Measurements from ENCODE around the gene MYO1E.
"Not testable (repeated sequence)": the region's sequence is repeated elsewhere in the genome, so short reads cannot be mapped to it uniquely, and the experiment has no call there.

MYO1E gene

GRCh38 chr15:59387196-59387878, 14.7 kb upstream of the MYO1E start:
- DNase-seq (ENCODE audit: low spot score): not testable (repeated sequence)

GRCh38 chr15:59385171-59385570, 12.5 kb upstream of the MYO1E start:
- no peak for DNase-seq (ENCODE audit: low spot score)

DNA sequence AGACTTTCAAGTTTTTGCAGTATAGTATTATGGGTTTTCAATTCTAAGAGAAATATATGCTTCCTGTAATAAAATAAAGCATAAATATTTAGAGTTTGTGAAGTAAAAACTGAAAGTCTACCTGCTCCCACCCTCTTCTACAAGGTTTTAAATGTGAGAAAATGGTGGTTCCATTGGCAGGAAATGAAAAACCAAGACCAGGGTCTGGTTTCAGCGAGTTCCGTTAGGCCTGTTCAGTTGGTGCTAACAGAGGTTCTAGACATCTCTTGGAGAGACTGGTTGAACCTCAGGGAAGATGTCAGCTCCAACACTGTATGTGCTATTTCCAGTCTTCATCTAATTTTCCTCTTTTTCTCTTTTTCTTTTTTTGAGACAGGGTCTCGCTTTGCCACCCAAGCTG, 11.8 kb upstream of the MYO1E start:
- no peak for DNase-seq (ENCODE audit: low spot score)

GRCh38 chr15:59380902-59381610, 8.4 kb upstream of the MYO1E start:
- DNase-seq (ENCODE audit: low spot score): no peak

GRCh38 chr15:59379531-59379930, 6.9 kb upstream of the MYO1E start:
- no peak for DNase-seq (ENCODE audit: low spot score)

DNA sequence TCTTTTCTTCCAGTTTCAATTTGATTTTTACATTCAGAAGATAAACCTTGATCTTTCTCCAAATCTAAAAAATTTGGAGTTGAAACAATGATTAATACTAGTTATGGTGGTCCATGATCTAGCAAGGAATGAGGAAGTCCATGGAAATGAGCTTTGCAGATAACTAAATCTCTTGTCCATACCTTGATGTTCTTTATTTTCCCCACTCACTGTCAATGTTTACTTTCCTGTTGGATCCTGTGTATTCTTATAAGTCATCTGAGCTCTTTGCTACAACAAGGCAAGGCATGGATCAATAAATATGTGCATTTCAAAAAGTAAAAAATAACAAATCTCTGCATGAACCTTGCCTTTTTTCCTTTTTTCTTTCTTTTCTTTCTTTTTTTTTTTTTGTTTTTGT, 6.2 kb upstream of the MYO1E start:
- no peak for DNase-seq (ENCODE audit: low spot score)

DNA sequence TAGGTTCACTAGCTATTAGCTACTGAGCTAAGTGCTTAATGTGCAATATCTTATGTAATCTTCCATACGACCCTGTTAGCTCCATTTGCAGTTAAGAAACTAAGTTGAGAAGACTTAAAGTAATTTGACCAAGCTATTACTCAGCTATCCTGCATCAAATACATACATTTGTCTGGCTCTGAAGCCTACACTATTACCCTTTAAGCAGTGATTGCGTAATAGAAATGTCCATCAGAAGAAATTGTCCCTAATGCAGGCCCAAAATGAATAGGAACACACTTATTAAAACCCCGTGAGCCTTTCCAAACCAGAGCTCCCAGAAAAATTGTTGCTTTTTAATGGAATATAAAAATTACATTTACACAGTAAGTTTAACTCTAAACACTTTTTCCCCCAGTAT, 5.3 kb upstream of the MYO1E start:
- DNase-seq (ENCODE audit: low spot score): no peak

GRCh38 chr15:59376733-59377132, 4.1 kb upstream of the MYO1E start:
- no peak for DNase-seq (ENCODE audit: low spot score)

DNA sequence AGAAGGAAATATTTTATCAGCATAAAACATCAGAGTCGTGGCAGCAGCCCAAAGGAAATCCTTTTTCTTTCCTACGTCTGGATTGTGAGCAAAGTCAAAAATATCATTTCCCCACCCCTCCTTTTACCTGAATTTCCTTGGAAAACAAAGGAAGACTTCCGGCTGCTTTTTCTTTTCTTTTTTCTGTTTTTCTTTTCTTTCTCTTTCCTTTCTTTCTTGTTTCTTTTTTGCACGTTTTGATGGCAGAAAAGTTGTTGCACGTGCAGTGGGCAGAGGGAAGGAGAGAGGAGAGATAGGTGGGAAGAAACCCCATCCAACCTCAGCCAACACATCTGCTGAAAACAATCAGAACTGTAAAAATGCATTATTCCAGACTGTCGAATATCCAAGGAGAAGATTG, 544 bp upstream of the MYO1E start:
- DNase-seq (ENCODE audit: low spot score): no peak

DNA sequence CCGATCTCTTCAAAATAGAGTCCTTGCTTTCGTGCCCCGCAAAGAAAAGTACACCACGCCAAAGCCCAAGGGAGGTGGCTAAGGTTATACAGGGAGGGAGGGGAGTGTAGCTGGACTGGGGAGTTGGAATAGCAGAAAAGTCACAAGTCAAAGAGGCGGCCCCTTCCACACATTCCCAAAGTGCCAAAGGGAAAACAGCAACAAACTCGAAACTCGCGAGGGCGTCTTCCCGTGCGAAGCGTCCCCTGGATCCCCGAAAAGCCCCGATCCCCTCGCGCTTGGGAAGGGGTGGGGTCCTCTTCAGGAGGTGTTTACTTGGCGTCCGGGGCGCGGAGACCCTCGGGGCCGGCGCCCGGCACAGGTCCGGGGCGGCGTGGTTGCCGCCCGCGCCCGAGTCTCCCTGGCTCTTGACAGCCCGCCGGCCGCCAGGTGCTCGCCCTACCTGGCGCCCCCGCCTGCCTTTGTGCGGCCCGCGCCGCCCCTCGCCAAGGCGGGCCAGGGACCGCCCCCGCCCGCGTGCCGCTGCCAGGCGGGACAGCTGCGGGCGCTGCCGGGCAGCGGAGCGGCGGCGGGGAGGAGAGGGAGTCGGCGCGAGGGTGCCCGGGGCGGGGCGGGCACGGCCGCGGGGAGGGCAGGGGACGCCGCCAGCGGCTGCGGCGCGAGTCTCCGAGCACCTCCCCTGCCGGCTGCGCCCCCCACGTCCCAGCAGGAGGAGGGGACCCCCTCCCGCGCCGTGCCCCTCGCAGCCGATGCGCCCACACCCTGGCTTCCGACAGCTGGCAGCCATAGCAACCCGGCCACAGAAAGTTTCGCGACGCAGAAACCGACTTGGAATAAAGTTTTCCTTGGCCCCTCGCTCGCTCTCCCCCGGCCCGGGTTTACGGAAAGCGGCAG, 966 bp downstream of the MYO1E start:
- no peak for DNase-seq (ENCODE audit: low spot score)

- no peak for DNase-seq (ENCODE audit: low spot score)
These were observed 3.1 kb downstream of the MYO1E start for GRCh38 chr15:59369597-59369996.

- DNase-seq (ENCODE audit: low spot score): no peak
These were observed 5.6 kb downstream of the MYO1E start for GRCh38 chr15:59367022-59367451.

DNA sequence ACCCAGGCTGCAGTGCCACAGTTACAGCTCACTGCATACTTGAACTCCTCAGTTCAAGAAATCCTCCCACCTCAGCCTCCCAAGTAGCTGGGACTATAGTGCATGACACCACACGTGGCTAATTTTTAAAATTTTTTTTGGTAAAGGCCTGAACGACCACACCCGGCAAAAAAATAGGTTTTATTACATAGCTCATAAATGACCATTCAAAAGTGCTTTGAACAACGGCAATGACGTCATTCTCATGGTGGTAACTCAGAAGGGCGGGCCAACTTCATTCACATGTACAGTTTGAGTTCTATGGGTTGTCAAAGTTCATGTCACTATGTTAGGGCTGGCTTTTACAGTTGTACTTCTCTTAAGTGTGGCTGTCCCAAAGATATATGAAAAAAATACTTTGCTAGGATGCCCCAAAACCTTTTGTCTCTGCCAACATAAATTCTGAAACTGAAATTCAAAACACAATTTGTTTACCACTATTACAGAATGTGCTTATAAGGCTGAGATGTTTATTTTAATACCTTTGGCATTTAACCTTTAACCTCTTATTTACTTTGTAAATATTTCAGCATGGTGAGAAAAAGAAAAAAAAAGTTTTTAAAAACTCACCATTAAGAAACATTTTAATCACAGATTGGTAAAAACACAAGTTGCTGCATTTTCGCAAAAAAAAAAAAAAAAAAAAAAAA, 6.2 kb downstream of the MYO1E start:
- DNase-seq (ENCODE audit: low spot score): no peak

DNA sequence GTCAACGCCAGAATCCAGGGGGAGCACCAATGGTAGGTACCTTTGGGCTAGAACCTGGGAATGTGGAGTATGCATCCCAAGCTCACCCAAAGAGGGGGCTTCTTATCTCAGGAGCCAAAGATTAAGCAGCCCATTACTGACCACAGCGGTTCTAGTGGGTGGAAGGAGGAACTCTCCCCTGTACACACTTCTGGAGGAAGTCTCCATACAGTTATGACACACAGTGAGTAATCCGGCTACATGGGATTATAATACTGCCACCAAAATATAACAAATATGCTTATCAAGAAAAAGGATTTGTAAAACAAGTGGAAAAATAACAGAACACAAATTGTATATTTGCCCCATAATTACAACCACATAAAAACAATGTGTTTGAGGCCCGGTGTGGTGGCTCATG, 8.4 kb downstream of the MYO1E start:
- DNase-seq (ENCODE audit: low spot score): no peak

GRCh38 chr15:59362331-59362730, 10.3 kb downstream of the MYO1E start:
- no peak for DNase-seq (ENCODE audit: low spot score)

- no peak for DNase-seq (ENCODE audit: low spot score)
These were observed 11.8 kb downstream of the MYO1E start for GRCh38 chr15:59360896-59361295.

- DNase-seq (ENCODE audit: low spot score): no peak
These were observed 12.4 kb downstream of the MYO1E start for GRCh38 chr15:59360305-59360704.

DNA sequence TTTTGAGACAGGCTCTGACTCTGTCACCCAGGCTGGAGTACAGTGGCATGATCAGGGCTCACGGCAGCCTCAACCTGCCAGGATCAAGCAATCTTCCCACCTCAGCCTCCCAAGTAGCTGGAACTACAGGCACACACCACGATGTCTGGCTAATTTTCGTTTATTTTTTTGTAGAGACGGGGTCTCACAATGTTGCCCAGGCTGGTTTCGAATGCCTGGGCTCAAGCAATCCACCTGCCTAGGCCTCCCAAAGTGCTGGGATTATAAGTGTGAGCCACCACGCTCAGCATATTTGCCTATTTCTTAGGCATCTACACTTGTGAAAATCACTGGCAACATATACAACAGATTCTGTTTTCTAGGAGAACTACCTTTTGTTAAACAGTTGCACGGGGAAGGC, 16.9 kb downstream of the MYO1E start:
- no peak for DNase-seq (ENCODE audit: low spot score)

DNA sequence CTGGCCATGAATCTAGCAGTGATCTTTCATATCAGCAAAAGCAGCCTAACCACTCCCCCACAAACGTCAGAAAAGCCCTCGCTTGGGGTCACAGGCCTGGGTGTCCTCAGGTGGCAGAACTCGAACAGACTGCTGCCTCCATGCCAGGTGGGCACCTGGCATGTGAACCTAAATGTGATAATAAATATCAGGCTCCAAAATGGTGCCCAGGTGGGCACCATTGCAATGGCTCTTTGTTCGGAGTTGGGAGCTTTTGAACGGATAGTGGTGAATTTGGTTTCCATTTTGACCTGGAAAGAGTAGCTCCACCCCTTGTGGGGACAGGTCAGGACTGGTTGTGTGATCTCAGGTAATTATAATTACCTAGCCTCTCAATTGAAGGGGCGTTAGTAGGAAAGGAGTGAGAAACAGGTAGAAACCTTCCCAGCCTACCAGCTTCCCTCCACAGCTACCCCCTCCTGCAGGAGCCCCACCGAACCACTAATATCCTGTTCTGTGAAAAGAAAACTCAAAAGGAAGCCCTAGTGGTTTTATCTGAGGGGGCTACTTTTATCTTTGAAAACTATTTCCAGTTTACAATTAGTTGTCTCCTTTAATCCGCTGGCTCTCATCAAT, 18.1 kb downstream of the MYO1E start:
- DNase-seq (ENCODE audit: low spot score): no peak

- DNase-seq (ENCODE audit: low spot score): no peak
These were observed 18.7 kb downstream of the MYO1E start for GRCh38 chr15:59353994-59354416.

- no peak for DNase-seq (ENCODE audit: low spot score)
These were observed 20.0 kb downstream of the MYO1E start for GRCh38 chr15:59352683-59353082.

DNA sequence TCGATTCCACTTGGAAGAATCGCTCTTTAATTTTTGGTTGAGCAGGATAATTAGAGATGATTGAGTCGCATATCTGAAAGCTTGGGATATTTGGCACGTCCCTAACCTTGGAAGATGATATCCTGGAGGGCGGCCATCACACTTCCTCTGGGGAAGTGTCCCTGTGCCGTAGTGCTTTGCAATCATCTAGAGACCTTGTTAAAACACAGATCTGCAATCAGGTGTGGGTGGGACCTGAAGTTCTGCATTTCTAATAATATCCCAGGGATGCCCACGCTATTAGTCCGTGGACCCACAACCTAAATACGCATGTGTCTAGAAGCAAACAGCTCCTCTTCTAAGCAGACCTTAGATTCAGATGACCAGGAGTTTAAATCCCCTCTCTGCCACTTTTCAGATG, 20.5 kb downstream of the MYO1E start:
- DNase-seq (ENCODE audit: low spot score): no peak
